ENCODE measurements around the gene RNF144B. TPM values are rescaled to one million over a fixed set of nuclear protein-coding genes. Genes with fewer than 3 reads are reported as not detected.
"Not testable (repeated sequence)": the region's sequence is repeated elsewhere in the genome, so short reads cannot be mapped to it uniquely, and the experiment has no call there.

The RNF144B gene
- total RNA-seq, 2 donors from 2014 or later = 4.0 to 5.4 TPM

DNA sequence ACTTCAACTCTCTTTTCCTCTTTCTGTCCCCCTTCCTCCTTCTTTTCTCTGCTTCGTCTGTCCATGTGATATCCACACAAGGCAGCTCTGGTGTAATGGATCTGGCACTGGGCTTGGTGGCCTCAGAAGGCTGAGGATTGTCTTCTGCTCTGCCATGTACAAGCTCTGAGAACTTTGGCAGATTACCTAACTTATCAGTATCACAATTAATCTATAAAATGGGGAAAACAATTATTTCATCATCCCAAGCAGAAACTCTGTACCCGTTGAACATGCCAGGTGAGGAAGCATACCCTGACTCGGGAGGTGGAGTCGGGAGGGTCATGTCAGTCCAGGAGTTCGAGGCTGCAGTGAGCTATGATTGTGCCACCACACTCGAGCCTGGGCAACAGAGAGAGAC is 10.6 kb downstream of the RNF144B start:
- TF ChIP-seq POLR2A (IDR thresholded peaks at IDR 0.05) = no peak
- TF ChIP-seq, protein P1, sequence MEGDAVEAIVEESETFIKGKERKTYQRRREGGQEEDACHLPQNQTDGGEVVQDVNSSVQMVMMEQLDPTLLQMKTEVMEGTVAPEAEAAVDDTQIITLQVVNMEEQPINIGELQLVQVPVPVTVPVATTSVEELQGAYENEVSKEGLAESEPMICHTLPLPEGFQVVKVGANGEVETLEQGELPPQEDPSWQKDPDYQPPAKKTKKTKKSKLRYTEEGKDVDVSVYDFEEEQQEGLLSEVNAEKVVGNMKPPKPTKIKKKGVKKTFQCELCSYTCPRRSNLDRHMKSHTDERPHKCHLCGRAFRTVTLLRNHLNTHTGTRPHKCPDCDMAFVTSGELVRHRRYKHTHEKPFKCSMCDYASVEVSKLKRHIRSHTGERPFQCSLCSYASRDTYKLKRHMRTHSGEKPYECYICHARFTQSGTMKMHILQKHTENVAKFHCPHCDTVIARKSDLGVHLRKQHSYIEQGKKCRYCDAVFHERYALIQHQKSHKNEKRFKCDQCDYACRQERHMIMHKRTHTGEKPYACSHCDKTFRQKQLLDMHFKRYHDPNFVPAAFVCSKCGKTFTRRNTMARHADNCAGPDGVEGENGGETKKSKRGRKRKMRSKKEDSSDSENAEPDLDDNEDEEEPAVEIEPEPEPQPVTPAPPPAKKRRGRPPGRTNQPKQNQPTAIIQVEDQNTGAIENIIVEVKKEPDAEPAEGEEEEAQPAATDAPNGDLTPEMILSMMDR (IDR thresholded peaks at IDR 0.05) = no peak
- no peak for ATAC-seq
- no peak for DNase-seq
- intact Hi-C loops (cut with DNase I) = no loop called here
- no peak overlapping the region for H3K4me3 ChIP-seq
- no peaks in the 10 kb centered on the region for H3K9me3 ChIP-seq
- H3K27me3 ChIP-seq = no peaks in the 10 kb centered on the region
- peaks cover 43% of the 10 kb centered on the region for H3K4me1 ChIP-seq
- no peaks in the 10 kb centered on the region for H3K36me3 ChIP-seq (replicated peaks in 1 of 2; ENCODE audit: insufficient read depth in 1 of 2, low read depth in 2 of 2)
- 73 to 80% methylated on average over 6 of the region's 6 CpGs for WGBS, 2 donors
- no peak overlapping the region for H3K27ac ChIP-seq

DNA sequence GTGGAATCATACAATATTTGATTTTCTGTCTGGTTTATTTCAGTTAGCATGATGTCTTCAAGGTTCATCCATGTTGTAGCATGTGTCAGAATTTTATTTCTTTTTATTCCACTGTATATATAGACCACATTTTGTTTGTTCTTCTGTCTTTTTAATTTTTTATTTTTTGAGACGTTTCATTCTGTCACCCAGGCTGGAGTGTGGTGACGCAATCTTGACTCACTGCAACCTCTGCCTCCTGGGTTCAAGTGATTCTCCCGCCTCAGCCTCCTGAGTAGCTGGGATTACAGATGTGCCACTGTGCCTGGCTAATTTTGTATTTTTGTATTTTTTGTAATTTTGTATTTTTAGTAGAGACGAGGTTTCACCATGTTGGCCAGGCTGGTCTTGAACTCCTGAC is 11.1 kb downstream of the RNF144B start:
- DNase-seq; intact Hi-C loops (cut with DNase I); H3K4me3 ChIP-seq; ATAC-seq; H3K9me3 ChIP-seq; H3K36me3 ChIP-seq (replicated peaks in 1 of 2; ENCODE audit: insufficient read depth in 1 of 2, low read depth in 2 of 2); H3K27me3 ChIP-seq; H3K27ac ChIP-seq: not testable (repeated sequence)
- peaks cover 43% of the 10 kb centered on the region for H3K4me1 ChIP-seq
- 77 to 83% methylated on average over 4 of the region's 4 CpGs for WGBS, 2 donors

DNA sequence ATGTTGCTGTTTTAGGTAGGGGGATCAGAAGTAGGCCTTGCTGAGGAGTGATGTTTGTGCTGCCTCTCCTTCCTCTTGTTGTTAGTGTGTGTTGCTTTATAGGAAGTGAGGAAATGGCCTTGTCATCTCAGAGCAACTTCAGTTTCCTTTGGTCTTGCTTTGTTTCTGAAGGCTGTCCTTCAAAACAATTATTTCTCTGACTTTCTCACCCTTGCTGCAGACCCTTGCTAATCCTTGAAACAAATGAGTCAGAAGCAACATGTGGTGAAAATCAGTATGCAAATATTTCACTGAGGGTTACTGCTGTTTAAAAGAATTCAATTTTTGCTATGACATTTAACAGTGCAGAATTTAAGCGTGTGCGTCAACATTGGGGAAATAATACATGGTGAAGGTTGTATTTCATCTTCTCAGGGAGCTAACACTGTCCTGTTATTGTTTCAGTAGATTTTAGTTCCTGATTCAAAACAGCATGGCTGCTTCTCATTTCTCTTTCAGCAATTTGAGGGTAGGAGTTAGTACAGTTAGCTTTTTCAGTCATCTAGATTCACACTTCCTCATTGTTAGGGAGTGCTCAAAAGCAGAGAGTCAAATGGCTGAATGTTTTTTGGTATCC is 13.8 kb downstream of the RNF144B start:
- ATAC-seq = no peak
- 75 to 87% methylated on average over 2 of the region's 2 CpGs for WGBS, 2 donors
- peaks cover 47% of the 10 kb centered on the region for H3K4me1 ChIP-seq

DNA sequence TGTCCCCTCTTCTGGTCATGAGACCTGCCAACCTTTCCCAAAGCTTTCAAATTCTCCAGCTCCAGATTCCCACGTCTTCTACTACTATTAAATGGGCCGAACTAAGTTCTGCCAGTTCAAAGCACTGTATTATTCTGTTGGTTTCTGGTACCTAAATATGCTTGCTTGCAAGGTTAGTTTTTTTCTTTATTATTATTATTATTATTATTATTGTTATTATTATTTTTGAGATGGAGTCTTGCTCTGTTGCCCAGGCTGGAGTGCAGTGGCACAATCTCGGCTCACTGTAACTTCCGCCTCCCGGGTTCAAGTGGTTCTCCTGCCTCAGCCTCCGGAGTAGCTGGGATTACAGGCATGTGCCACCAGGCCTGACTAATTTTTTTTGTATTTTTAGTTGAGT is 17.8 kb downstream of the RNF144B start:
- 98% methylated on average over 6 of the region's 6 CpGs for WGBS, 2 donors
- peaks cover 17% of the 10 kb centered on the region for H3K4me1 ChIP-seq

More for the DNA sequence above, 13.8 kb downstream of the RNF144B start:
- peak overlapping the region in 2 of 4 donors; percentile 18 to 35 for H3K27ac ChIP-seq
- no peak for TF ChIP-seq POLR2A (IDR thresholded peaks at IDR 0.05)
- TF ChIP-seq, protein P1 (IDR thresholded peaks at IDR 0.05) = no peak
- no peaks in the 10 kb centered on the region for H3K9me3 ChIP-seq
- intact Hi-C loops (cut with DNase I) = no loop called here
- H3K36me3 ChIP-seq (replicated peaks in 1 of 2; ENCODE audit: insufficient read depth in 1 of 2, low read depth in 2 of 2) = no peaks in the 10 kb centered on the region
- no peak for DNase-seq
- no peak overlapping the region for H3K4me3 ChIP-seq
- H3K27me3 ChIP-seq = no peaks in the 10 kb centered on the region

DNA sequence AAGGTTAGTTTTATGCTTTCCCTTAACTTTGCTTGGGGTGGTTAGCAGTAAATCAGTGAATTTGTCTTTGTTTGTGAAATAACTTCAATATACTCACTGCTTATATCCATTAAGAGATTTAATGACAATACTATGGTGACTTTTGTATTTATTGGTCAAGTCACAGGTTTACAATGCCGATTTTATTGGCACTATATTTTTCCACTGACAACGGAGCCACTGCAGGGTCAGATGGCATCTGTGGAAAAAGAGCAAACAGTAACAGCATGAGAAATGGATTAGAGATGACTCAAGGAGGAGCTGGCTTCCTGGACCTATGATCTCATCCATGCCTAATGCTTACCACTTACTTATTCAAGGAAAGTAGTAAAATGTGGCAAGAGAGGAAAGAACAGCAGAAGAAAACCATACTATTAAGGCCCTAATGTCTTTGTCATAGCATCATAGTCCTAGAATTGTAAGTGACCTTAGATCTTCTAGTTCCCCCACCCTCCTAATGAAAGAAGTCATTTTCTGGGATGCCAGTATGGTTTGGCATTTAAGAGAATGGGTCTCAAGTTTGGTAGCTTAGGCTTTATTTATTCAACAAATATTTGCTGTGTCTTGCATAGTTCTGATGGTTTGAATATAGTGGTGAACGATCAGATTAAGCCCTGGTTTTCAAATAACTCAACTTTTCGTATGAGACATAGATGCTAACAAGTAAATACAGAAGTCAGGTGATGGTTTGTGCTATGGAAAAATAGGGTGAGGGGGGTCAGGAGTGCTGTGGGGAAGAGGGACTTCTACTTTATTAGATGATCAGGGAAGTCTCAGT is 18.5 kb downstream of the RNF144B start:
- TF ChIP-seq POLR2A (IDR thresholded peaks at IDR 0.05) = no peak
- TF ChIP-seq, protein P1 (IDR thresholded peaks at IDR 0.05) = no peak
- Histone ChIP-seq H3K36me3 (replicated peaks in 1 of 2; ENCODE audit: insufficient read depth in 1 of 2, low read depth in 2 of 2) (no peaks in the 10 kb centered on the region), H3K27me3 (no peaks in the 10 kb centered on the region), H3K9me3 (no peaks in the 10 kb centered on the region), H3K4me3 (no peak overlapping the region), H3K4me1 (peaks cover 12% of the 10 kb centered on the region), H3K27ac (no peak overlapping the region)
- WGBS, 2 donors = 30 to 39% methylated on average over 4 of the region's 4 CpGs
- intact Hi-C loops (cut with DNase I) = no loop called here
- no peak for ATAC-seq
- no peak for DNase-seq

More for the DNA sequence above, 17.8 kb downstream of the RNF144B start:
- H3K36me3 ChIP-seq (replicated peaks in 1 of 2; ENCODE audit: insufficient read depth in 1 of 2, low read depth in 2 of 2); intact Hi-C loops (cut with DNase I); H3K27ac ChIP-seq; ATAC-seq; H3K9me3 ChIP-seq; DNase-seq; H3K27me3 ChIP-seq; H3K4me3 ChIP-seq: not testable (repeated sequence)
